Esophagus squamous epithelium (tissue), 5 donors: Measurements from ENCODE around the gene TMEM255B. TPM values are rescaled to one million over a fixed set of nuclear protein-coding genes. Genes with fewer than 3 reads are reported as not detected.

Source experiments
- DNase-seq: peaks from one replicate; lab custom pipeline; 2025; lab: John Stamatoyannopoulos, UW
- H3K27ac ChIP-seq, 4 donors: fragments of 200-600 bp; sonication (generic); one replicate each; pipeline ENCODE4 v1.5.1; 2016 to 2019; ENCODE audit warnings: mild to moderate bottlenecking in 1 of 4
- H3K27me3 ChIP-seq, 4 donors: fragments of 200-600 bp; sonication (generic); 1 replicate in 3 of 4; 2 replicates in 1 of 4; pipeline versions ENCODE4 v1.5.1 to v1.6.0; 2017 to 2021; ENCODE audit warnings: antibody characterized with exemption in 1 of 4
- H3K36me3 ChIP-seq, 3 donors: fragments of 200-600 bp; sonication (generic); one replicate each; pipeline ENCODE4 v1.5.1; 2016 to 2019
- H3K4me1 ChIP-seq, 3 donors: fragments of 200-600 bp; sonication (generic); one replicate each; pipeline ENCODE4 v1.5.1; 2017 to 2019
- H3K4me3 ChIP-seq, 4 donors: fragments of 200-600 bp; sonication (generic); 1 replicate in 3 of 4; 2 replicates in 1 of 4; pipeline ENCODE4 v1.5.1; 2016 to 2019; ENCODE audit warnings: mild to moderate bottlenecking in 2 of 4, moderate library complexity in 1 of 4
- H3K9me3 ChIP-seq, 3 donors: fragments of 200-600 bp; sonication (generic); one replicate each; pipeline ENCODE4 v1.5.1; 2016 to 2019
- CTCF ChIP-seq, 6 experiments: fragments of 450-650 bp in 4 of 6; fragments of 200-600 bp in 2 of 6; sonication (generic) in 2 of 6; IDR thresholded peaks; one replicate each; pipeline ENCODE4 v1.5.1; 2016 to 2019; ENCODE audit warnings: antibody characterized with exemption in 6 of 6, mild to moderate bottlenecking in 4 of 6, moderate library complexity in 4 of 6
- POLR2A ChIP-seq, 4 donors: fragments of 450-650 bp; IDR thresholded peaks; one replicate each; pipeline ENCODE4 v1.6.1; 2017; ENCODE audit warnings: antibody characterized with exemption in 4 of 4, mild to moderate bottlenecking in 4 of 4, moderate library complexity in 3 of 4
- WGBS, 2 donors: methylation state at CpG; one replicate each; pipeline ENCODE4 v1.1.5; 2018; 5-methylcytosine and 5-hydroxymethylcytosine counted together
- intact Hi-C: fragments of 100-400 bp; cut with DNase I; formaldehyde crosslinking; loops from one replicate; pipeline ENCODE4 v1.15.0; 2022
- total RNA-seq, 4 donors: library from RNA; depleted of rRNA; stranded (reverse); fragments of >200 nt; gene quantifications; one replicate each; pipeline ENCODE4 v1.1.0, GENCODE V29; 2016
- donor health status: DM: yes; HTN: yes; CAD: no.

The TMEM255B gene
- total RNA-seq, 4 donors from 2014 or later: 0.30 to 9.2 (median 3.2) TPM; not detected in 1

DNA sequence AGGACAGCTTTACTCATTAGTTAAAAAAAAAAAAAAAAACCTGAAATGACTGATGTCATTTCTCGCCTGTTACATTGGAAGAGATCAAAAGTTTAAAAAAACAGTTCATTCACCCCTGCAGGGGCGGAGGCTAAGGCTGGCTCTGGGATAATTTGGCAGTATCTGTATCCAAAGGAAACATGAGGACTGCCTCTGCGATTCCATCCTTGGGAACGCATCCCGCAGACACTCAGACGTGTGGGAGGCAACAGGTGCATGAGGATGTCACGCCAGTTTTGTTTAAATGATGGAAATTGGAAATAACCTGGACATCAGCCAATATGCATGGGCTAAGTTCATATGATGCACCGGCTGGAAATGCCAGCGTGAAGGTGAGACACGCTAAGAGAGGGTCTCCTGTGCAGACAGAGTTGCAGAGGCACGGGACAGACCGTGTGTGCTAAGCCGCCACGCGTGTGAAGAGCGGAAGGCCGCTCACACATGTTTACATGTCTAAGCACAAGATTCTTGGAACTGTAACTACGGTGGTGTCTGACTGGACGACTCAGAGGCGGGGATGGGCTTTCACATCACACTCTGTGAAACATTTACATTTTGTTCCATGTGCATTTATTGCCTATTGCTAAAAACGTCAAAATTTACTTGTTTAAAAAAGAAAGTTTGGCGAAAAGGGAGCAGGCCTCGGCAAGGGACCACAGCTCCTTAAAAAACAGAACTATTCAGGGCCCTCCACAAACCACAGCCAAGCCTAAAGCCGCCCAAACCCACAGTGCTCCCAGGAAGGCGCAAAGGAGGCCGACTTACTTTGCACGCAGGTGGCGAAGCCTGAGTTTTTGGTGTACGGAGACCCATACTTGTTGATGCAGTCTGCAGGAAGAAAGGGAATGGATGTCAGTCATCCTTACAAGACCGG lies 87.0 kb downstream of the TMEM255B start:
- Histone ChIP-seq H3K27ac (peak overlapping the region in 2 of 4 donors; percentile 68 to 79), H3K27me3 (no peaks in the 10 kb centered on the region), H3K9me3 (no peaks in the 10 kb centered on the region), H3K4me1 (peaks cover 44 to 88% (median 57%) of the 10 kb centered on the region in 3 donors), H3K4me3 (no peak overlapping the region), H3K36me3 (peaks cover 0 to 36% (median 0%) of the 10 kb centered on the region in 3 donors)
- intact Hi-C loops: no loop called here
- no peak for DNase-seq
- no peak for TF ChIP-seq POLR2A (IDR thresholded peaks at IDR 0.05)
- WGBS, 2 donors: 71 to 76% methylated on average over 27 to 30 of the region's 30 CpGs

DNA sequence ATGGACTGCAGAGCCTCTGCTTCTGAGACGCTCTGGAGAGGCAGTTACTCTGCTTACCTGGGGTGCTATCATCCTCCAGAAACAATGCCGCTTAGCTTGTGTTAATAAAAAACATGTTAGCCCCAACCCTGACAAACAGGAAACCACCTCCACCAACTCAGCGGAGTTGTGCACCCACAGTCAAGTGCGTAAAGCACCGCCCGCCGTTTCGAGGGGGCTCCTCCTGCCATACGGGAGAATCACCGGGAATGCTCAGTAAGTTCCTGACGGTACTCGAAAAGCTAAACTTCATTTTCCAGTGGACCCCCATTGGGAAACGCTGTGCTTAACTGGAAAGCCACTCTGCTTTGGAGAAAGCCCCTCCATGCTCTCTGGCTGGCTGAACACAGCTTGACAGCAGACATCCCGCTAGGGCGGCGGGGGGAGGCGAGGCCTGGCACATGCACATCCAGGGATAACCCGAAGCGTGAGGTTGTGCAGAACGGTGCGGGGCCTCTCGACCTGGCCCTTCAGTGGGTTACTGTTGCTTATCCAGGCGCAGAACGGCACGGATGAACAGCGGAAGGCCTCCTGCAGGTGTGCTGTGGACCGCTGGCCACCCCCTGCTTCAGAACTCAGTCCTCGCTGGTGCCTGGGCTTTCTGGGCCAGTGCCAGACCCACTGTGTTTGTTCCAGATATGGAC lies 87.8 kb downstream of the TMEM255B start:
- intact Hi-C loops: no loop called here
- Histone ChIP-seq H3K9me3 (no peaks in the 10 kb centered on the region), H3K27ac (peak overlapping the region in 1 of 4 donors; percentile 10), H3K36me3 (peaks cover 0 to 36% (median 0%) of the 10 kb centered on the region in 3 donors), H3K27me3 (no peaks in the 10 kb centered on the region), H3K4me1 (peaks cover 41 to 82% (median 53%) of the 10 kb centered on the region in 3 donors), H3K4me3 (no peak overlapping the region)
- WGBS, 2 donors: 87 to 88% methylated on average over 9 to 26 of the region's 28 CpGs
- TF ChIP-seq POLR2A (IDR thresholded peaks at IDR 0.05): no peak
- TF ChIP-seq CTCF (IDR thresholded peaks at IDR 0.05): no peak
- no peak for DNase-seq

DNA sequence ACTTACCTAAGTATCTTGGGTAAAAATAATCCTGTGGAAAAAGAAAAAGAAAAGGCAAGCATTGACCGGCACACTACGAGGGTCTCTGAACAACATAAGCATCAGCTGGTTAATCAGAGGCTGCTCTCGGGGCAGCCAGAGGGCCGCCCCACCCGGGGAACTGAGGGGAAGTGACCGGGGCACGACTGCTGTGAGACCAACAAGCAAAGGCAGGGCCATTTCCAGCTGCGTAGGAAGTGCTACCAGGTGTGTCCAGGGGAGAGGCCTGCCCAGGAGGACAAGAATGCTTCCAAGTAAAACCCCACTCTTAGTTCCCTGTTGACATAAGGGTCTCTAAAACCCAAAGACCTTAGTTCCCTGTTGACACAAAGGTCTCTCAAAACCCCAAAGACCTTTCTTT lies 89.0 kb downstream of the TMEM255B start:
- DNase-seq: no peak
- Histone ChIP-seq H3K27ac (peak overlapping the region; percentile 63 to 77 (median 68)), H3K4me1 (peaks cover 44 to 87% (median 60%) of the 10 kb centered on the region in 3 donors), H3K4me3 (no peak overlapping the region), H3K27me3 (no peaks in the 10 kb centered on the region), H3K36me3 (peaks cover 0 to 25% (median 0%) of the 10 kb centered on the region in 3 donors), H3K9me3 (no peaks in the 10 kb centered on the region)
- 82 to 83% methylated on average over 8 of the region's 8 CpGs for WGBS, 2 donors
- intact Hi-C loops: no loop called here
- no peak for TF ChIP-seq CTCF (IDR thresholded peaks at IDR 0.05)
- no peak for TF ChIP-seq POLR2A (IDR thresholded peaks at IDR 0.05)

DNA sequence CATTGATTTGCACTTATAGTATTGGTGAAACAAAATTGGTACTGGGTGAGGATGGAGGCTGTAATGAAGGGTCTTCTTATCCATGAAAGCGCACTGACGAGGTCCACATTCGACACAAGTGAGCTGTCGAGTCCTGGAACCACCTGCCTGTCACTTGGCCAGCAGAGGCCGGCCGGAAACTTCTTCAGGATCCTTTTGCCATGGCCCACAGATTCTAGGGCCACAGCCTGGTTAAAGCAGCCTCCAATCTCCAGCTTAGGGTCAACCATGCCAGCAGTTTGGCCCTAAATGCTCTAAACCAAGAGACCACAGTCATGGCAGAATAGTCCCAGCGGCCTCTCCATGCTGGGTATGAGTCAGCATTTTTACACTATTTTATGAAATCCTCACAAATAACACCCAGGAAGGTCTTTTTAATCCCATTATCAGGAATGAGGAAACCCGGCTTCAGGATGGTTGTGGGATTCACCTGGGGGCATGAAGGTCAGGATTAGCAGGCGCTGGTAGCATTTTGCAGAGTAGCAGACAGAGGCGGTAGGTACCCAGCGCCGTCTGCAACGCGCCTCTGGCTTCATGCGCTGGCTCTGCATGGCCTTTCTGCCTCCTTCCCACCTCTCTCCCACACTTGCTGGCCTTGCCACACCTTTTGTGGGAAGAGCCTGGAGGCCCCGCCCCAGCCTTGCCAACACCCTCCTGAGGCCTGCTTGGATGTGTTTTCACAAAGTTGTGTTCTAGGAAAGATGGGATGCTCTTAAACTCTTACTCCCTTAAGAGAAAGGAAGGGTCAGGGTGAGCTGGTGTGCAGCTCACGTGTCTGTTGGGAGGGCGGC lies 89.6 kb downstream of the TMEM255B start:
- Histone ChIP-seq H3K27ac (peak overlapping the region; percentile 63 to 77 (median 68)), H3K36me3 (peaks cover 0 to 20% (median 0%) of the 10 kb centered on the region in 3 donors), H3K9me3 (no peaks in the 10 kb centered on the region), H3K4me3 (peak overlapping the region in 1 of 4 donors; percentile 21), H3K27me3 (no peaks in the 10 kb centered on the region), H3K4me1 (peaks cover 45 to 88% (median 66%) of the 10 kb centered on the region in 3 donors)
- 45 to 89% methylated on average over 10 to 17 of the region's 18 CpGs for WGBS, 2 donors
- no peak for DNase-seq
- intact Hi-C loops: no loop called here
- peak in 2 of 6 experiments; percentile 12 to 22 for TF ChIP-seq CTCF (IDR thresholded peaks at IDR 0.05)
- TF ChIP-seq POLR2A (IDR thresholded peaks at IDR 0.05): peak in 1 of 4 donors; percentile 11

GRCh38 chr13:113849546-113849945 lies 90.5 kb downstream of the TMEM255B start:
- no peaks in the 10 kb centered on the region for H3K9me3 ChIP-seq
- H3K27ac ChIP-seq: peak overlapping the region; percentile 63 to 77 (median 68)
- no peak overlapping the region for H3K4me3 ChIP-seq
- peaks cover 0 to 15% (median 0%) of the 10 kb centered on the region in 3 donors for H3K36me3 ChIP-seq
- DNase-seq: no peak
- no peak for TF ChIP-seq CTCF (IDR thresholded peaks at IDR 0.05)
- TF ChIP-seq POLR2A (IDR thresholded peaks at IDR 0.05): no peak
- H3K27me3 ChIP-seq: no peaks in the 10 kb centered on the region
- 45 to 53% methylated on average over 3 of the region's 3 CpGs for WGBS, 2 donors
- peaks cover 46 to 88% (median 66%) of the 10 kb centered on the region in 3 donors for H3K4me1 ChIP-seq
- intact Hi-C loops: no loop called here
